Measurements from ENCODE around the gene LMO7.
A peak's percentile ranks its signal among the peaks of the same experiment; 100 is the strongest.
"Not testable (repeated sequence)": the region's sequence is repeated elsewhere in the genome, so short reads cannot be mapped to it uniquely, and the experiment has no call there.

The LMO7 gene

DNA sequence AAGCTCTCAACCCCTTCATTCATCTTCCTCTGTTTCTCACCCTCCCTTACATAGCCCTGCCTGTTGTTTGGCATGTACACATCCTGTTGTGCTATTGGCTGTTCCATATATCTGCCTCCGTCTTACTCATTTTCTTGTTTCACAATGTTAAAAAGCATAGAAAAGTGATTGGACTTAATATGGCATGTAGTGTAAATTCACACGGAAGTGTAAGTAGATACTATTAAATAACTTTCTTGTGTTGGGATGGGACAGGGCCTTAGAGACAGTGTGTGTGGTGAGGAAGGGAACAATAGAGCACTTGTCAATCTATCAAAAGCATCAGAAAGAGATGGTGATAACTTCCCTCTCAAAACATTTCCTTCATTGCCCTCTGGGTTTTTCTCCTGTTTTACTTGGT is 12.3 kb downstream of the LMO7 start:
- no peak for DNase-seq

DNA sequence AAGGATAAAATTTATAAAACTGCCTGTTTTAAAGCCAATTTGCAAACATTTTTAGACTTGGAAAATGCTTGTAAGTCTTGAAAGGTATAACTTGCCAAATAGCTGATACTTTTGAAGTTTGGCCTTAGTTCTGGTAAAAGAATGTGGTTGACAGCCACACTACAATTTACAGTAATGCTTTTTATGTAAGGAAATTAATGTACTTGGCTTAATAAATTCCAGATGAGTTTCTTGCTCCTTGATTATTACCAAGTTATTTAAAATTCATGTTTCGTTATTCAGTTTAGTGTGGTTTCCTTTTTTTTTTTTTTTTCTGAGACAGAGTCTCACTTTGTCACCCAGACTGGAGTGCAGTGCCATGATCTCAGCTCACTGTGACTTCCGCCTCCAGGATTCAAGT is 14.9 kb downstream of the LMO7 start:
- DNase-seq = no peak

DNA sequence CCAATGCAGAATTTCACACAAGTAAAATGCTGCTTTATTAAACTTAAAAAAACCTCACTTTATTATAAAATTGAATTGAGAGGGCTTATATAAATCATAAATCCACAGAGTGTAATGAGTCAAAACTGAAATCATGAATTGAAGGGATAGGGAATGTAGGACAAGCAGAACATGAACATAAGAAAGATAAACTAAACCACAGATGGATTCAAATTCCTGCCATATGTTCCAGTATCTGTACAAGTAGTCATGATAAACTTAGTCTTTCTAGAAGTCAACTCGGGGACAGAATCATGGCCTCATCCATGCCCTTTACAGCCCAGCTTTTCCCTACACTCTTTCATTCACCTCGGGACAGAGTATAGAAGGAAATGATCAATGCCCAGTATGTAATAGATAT is 16.6 kb downstream of the LMO7 start:
- DNase-seq = no peak

DNA sequence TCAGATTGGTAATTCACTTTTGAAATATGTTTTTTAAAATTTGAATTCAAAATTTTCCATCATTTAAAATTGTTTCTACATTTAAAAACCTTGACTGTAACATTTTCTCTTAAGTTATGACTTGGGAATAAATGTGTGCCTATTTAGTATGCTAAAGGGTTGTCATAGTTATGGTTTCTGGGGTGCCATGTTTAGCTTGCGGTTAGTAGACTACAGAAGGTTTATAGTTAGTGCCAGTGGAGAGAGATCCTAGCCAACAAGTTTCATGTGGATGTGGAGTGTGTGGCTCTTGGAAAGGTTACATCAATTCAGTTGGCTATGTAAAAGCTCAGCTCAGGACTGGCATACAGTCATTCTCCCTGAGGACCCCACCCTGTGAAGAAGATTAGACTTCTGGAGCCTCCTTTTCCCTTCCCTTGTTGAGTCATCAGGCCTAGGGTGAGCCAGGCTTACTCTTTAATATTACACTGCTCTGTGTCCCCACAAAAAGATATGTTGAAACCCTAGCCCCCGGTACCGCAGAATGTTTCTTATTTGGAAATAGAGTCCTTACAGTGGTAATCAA is 20.4 kb downstream of the LMO7 start:
- no peak for DNase-seq

DNA sequence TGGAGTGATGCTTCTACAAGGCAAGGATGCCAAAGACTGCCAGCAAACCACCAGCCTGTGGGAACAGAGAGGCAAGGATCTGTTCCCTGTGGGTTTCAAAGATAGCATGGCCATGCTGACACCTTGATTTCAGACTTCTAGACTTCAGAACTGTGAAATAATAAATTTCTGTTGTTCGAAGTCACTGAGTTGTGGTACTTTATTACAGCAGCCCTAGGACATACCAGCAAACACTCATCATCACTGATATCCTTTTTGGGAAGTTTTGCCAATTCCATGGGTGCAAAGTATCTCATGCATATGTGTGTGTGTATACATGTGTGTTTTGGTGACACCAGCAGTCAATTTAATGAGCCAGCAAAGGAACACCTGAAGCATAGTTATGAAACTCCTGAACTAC is 21.0 kb downstream of the LMO7 start:
- no peak for DNase-seq

DNA sequence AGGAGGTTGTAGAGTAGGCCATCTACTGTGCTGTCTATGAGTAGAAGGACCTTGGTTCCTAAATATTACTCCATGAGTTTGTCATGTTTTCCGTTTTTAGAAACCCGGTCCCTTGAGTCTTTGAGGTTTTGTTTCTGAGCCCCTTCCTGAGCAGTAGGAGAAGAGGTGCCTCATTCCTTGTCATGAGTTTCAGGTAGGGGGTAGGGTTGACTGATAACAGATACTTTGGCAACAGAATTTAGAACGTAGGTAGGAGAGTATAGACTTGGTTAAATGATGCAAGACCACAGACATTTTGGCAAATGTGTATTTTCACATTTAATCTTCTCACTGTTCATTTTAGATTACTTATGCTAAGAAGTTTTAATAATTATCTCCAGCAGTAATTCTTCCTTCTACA is 24.6 kb downstream of the LMO7 start:
- DNase-seq = no peak

DNA sequence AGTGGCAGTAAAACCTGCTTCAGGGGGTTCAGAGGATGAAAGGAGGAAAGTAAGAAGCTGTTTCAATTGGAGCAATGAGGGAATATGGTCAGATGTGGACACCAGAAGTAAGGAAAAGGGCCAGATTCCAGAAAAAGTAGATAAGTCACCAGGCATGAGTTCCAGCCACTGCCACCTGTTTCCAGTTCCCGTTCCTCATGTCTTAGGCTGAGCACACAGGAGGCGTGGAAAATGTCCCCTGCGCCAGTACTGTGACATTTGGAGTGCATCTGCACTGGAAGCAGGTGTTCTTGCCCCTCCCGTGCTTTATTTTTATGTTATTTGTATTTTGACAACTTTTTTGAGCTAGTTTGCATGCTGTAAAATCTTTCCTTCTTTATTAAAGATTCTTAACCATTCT is 25.3 kb downstream of the LMO7 start:
- DNase-seq = no peak

DNA sequence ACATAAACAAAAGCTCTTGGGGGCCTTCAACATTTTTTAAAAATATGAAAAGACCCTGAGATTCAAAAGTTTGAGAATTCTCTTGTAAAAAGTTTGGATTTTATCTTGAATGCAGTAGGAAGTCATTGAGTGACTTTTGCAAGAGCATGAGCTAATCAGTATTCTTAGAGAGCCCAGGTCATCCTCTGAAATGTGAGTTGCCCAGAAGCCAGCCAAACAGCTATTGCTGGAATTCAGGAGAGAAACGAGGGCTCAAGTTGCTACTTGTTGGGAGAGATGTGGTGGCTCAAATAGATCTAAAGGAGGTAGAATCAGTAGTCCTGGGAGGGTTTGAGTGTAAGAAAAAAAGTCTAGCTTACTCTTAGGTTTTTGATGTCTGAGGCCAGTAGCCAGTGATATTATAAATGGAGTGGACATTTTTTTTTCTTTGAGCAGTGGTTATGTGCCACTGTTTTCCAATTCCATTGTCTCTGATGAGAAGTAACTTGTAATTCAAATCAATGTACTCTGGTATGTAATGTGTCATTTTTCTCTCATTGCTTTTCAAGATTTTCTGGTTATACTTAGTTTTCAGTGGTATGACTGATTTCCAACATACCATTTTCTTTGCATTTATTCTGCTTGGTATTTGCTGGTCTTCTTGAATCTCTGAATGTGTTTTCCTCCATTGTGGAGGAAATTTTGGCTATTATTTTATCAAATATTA is 30.7 kb downstream of the LMO7 start:
- no peak for DNase-seq

DNA sequence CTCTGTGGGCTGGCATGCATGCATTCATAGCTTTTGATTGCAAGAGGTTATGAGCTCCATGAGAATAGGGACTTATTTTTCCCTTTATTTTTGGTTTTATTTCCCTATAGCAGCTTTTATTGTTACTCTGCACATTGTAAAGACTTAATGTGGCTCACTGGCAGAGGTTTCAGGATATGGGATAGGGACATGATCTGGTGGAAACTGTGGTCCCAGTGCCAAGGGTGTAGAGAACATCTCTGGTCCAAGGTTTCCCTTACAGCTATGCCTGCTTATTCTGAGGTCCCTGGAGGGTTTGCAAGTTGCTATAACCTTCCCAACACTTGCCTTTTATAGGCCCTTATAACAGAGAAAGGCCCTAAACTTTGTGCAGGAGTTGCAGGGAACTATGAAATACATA is 33.6 kb downstream of the LMO7 start:
- DNase-seq = no peak

DNA sequence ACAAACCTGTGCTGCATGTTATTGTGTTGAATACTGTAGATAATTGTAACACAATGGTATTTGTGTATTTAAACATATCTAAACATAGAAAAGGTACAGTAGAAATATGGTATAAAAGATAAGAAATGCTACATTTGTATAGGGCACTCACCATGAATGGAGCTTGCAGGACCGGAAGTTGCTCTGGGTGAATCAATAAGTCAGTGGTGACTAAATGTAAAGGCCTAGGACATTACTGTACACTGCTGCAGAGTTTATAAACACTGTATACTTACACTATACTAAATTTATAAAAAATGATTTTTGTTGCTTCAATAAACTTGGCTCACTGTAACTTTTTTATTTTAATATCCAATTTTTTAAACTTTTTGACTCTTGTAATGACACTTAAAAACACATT is 34.4 kb downstream of the LMO7 start:
- no peak for DNase-seq

DNA sequence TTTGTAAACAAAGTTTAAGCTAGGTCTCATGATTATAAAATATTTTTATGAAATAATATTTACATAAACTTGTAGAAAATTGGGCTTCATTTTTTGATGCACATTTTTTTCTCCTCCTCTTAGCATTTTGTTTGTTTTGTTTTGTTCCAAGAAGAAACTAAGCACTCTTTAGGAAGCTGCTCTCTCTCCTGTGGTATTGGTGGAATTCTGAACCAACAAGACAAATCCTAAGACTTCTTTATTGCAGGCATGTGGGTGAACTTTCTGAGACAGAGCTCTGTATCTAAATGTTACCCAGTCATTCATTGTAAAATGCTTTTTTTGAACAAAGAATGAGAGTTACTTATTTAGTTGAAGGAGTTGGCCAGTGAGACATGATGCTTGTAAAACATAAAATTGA is 39.3 kb downstream of the LMO7 start:
- no peak for DNase-seq

DNA sequence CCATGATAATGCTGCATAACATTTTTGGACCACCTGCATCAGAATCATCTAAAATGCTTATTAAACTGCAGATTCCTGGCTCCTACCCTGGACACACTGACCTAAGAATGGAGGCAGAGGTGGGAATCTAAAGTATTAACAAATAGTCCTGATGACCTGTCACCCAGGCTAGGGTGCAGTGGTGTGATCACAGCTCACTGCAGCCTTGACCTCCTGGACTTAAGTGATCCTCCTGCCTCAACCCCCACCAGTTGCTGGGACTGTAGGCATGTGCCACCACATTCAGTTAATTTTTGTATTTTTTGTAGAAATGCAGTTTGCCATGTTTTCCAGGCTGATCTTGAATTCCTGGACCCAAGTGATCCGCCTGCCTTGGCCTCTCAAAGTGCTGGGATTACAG is 43.3 kb downstream of the LMO7 start:
- DNase-seq = no peak

DNA sequence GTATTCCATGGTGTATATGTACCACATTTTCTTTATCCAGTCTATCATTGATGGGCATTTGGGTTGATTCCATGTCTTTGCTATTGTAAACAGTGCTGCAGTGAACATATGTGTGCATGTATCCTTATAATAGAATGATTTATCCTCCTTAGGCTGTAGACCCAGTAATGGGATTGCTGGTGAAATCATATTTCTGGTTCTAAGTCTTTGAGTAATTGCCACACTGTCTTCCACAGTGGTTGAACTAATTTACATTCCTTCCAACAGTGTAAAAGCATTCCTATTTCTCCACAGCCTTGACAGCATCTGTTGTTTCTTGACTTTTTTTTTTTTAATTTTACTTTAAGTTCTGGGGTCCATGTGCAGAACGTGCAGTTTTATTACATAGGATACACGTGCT is 44.1 kb downstream of the LMO7 start:
- not testable (repeated sequence) for DNase-seq

DNA sequence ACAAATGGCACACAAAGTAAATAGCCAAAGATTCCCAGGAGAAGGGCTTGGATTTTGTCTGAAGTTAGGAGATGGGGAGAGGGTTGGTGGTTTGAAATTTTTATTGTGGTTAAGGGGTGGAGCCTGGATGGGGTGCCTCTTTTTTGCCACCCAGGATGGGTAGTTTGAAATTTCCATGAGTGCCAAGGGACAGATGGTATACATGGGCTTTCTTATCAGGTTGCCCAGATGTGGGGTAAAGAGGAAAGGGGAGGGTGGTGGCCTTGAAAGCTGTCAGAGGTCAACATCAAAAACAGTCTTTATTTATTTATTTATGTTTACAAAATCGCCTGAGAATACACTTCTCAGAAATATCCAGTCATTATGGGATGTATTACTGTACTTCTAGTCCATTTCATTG is 46.2 kb downstream of the LMO7 start:
- DNase-seq = no peak

DNA sequence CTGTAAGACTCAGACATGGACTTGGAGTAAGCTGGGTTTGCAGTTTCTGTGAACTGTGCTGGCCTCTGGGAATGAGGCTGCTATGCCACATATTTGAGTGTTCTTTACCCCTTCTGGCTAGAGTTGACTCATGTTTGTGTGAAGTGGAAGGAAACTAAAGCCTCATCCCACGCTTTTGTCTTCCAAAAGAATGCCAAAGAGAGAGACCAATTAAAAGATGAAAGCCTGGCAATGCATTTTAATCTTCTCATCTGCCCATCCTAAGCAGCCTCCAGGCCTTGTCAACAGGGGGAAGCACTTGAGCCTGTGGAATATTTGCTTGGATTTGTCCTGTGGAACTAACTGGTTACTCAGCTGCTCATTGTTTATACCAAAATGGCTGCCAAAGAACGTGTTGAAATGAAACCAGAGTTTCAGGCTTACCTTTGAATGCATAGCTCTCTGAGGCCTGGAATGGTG is 49.1 kb downstream of the LMO7 start:
- DNase-seq = peak in 1 of 2 experiments; percentile 19

DNA sequence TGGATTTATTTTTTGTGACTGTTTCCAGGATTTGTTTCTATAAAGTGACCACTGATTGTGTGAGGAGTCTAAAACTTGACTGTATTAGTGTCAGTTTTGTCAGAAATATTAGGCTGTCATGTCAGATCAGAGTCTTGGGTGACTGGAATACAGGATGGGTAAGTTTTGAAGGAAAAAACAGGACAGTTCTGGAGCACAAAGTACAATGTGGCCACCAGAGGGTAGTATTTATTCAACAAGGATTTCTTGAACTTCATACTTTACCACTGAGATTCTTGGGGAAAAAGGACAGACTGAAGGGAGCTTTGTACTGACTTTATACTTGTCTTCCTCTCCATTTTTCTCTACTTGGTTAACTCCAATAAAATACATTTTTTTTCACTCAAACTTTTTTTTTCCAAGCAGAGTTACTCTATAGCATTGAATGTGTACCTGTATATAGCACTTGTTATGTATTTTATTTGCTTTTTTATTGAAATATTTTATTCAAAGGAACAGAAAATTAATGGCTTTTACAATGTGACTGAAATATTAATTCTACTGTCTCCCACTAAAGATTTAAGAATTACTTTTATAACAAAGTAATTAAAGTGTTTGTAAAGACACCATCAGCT is 51.1 kb downstream of the LMO7 start:
- peak; percentile 4 to 53 for DNase-seq

DNA sequence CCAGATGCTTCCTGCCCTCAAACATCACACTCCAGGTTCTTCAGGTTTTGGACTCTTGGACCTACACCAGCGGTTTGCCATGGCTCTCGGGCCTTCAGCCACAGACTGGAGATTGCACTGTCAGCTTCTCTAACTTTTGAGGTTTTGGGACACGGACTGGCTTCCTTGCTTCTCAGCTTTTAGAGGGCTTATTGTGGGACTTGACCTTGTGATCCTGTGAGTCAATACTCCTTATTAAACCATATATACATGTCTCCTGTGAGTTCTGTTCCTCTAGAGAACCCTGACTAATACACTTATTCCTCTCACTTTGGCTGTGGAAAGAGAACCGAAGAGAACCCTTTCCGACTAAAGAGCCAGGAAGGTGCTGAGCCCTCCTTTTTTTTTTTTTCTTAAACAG is 53.6 kb downstream of the LMO7 start:
- DNase-seq = no peak

DNA sequence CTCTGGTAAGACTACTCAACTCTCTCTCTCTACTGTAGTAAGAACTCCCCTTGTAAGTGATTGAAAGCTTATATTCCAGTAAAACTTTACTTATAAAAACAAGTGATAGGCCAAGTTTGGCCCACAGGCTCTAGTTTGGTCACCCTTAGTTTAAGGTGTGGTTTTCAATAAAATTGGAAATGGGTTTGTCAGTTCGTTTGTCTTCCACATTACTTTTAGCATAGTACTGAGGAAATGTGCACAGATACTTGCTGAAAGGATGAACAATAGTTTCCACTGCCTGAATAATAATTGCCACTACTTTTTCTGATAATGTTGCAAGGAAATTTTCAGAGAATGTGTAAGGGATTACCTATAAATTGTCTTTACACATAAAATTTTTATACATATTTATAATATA is 54.5 kb downstream of the LMO7 start:
- DNase-seq = no peak

DNA sequence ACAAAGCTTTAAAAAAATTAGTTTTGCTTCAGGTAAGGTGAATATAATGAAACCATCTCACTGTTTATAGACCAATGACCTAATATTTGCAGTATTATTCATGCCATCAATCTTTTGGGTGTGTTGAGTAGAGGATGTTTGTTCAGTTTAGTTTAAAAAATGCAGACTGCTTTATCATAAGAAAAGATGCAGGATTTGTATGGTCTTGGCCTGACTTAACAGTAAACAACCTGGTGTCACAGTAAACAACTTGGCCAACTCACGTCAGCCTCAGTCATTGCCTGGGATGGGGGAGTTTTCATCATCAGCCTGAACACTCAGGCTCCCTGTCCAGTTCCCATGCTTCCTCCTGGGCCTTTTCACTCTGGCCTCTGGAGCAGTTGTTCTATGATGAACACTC is 55.1 kb downstream of the LMO7 start:
- DNase-seq = no peak

DNA sequence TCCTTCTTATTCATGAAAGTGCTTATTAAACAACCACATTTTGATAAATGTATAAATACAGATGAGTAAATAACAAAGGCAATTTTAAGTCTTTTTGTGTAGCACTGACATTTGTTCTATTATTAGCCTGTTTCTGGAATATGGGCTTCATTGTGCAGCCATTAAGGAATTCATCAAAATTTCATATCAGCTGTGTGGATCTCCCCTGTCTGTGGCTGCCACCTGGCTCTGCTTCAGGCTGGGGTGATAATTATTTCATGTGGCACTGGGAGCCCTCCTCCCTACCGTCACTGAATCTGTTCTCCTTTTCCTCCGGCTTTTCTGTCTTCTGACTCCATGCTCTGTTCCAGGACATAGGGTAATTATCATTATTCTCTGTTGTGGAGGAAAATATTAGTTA is 57.1 kb downstream of the LMO7 start:
- no peak for DNase-seq

DNA sequence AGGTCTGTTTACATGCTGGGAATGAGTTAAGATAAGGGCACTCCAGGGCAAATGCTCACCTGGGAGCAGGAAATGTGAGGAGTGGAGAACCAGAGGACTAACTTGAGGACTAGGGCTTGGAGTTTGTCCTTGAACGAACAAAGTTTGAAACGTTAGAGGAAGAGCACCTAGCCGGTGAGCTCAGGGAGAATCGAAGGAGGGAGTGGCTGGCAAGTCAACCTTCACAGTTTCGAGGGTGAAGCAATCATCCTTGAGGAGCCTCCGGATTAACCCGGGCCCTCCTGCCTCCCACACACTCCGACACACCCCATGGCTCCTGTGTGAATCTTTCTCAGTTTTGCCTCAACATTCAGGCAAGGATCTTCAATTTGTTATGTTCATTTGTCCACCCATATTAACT is 58.6 kb downstream of the LMO7 start:
- no peak for DNase-seq

DNA sequence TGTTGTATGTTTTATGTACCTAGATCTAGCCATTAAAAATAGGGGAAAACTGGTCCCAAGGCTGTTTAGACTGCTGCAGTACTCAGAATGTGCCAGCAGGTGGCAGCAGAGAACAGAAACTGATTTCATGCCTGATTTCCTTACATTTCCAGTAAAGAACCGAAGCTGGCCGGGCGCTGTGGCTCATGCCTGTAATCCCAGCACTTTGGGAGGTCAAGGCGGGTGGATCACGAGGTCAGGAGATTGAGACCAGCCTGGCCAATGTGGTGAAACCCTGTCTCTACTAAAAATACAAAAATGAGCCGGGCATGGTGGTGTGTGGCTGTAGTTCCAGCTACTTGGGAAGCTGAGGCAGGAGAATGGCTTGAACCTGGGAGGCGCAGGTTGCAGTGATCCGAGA is 59.8 kb downstream of the LMO7 start:
- peak in 1 of 2 experiments; percentile 45 for DNase-seq

DNA sequence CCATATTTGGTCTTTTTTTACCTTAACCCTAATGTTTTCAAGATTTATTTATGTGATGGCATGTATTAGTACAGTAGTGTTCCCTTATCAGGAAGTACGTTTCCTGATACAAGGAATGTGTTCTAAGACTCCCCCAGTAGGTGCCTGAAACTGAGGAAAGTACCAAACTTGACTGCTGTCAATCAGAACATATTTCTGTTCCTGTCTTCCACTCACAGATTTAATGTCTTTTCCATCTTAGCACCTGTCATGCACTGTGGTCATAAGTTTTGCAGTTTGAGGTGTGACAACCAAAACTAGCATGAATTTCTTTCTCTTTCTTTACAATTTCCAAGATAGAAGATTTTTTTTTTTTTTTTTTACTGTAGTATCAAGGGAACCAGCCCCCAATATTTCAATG is 62.9 kb downstream of the LMO7 start:
- no peak for DNase-seq

DNA sequence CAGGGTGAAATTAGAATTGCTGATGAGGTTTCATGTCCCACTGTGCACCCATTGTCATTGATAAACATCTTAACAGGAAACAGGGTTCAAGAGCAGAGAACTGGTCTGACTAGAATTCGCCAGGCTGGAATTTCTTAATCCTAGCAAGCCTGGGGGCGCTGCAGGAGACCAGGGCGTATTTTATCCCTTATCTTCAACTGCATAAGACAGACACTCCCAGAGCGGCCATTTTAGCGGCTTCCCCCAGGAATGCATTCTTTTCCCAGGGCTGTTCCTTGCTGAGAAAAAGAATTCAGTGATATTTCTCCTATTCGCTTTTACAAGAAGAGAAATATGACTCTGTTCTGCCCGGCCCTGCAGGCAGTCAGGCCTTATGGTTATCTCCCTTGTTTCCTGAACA is 63.6 kb downstream of the LMO7 start:
- DNase-seq = not testable (repeated sequence)

DNA sequence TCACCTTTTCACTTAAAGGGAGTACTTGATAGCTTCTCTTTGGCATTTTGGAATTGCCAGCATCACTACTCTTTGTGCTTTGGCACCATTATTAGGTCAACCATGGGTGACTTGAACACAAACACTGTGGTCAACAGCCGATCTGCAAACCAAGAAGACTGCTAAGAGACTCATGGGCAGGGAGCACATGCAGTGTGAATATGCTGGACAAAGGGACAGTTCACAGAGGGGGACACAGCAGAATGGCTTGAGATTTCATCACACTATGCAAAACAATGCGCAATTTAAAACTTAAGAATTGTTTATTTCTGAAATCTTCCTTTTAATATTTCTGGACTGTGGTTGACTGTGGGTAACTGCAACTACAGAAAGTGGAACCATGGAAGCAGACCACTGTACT is 64.4 kb downstream of the LMO7 start:
- no peak for DNase-seq
